GM23248 (cell line): ENCODE data around the gene ZNF536. TPM values are rescaled to one million over a fixed set of nuclear protein-coding genes. Genes with fewer than 3 reads are reported as not detected.

Source experiments
- DNase-seq: peaks from one replicate; pipeline ENCODE4 v3.0.0-alpha.2; 2015
- H2AFZ ChIP-seq: fragments of 200-600 bp; sonication (generic); 2 replicates; pipeline ENCODE4 v1.6.1; 2016; ENCODE audit warnings: antibody characterized with exemption
- H3F3A ChIP-seq: fragments of 200-600 bp; sonication (generic); 2 replicates; pipeline ENCODE4 v1.6.1; 2016; ENCODE audit warnings: mild to moderate bottlenecking, antibody characterized with exemption, mixed run types; ENCODE audit not compliant: insufficient read depth
- H3K27ac ChIP-seq: fragments of 200-600 bp; sonication (generic); 2 replicates; pipeline ENCODE4 v1.5.1; 2016; ENCODE audit warnings: mild to moderate bottlenecking
- H3K27me3 ChIP-seq: fragments of 200-600 bp; sonication (generic); replicated peaks from 2 replicates; pipeline ENCODE4 v1.6.1; 2016; ENCODE audit warnings: mild to moderate bottlenecking; ENCODE audit not compliant: insufficient read depth
- H3K36me3 ChIP-seq: fragments of 200-600 bp; sonication (generic); 2 replicates; pipeline ENCODE4 v1.6.1; 2016; ENCODE audit warnings: low read depth, mild to moderate bottlenecking
- H3K4me1 ChIP-seq: fragments of 200-600 bp; sonication (generic); 2 replicates; pipeline ENCODE4 v1.6.1; 2016; ENCODE audit warnings: mild to moderate bottlenecking; ENCODE audit not compliant: insufficient read depth
- H3K4me2 ChIP-seq: fragments of 200-600 bp; sonication (generic); one replicate; pipeline ENCODE4 v1.6.1; 2016; ENCODE audit warnings: mild to moderate bottlenecking; ENCODE audit not compliant: unreplicated experiment
- H3K4me3 ChIP-seq: fragments of 200-600 bp; sonication (generic); 2 replicates; pipeline ENCODE4 v1.5.1; 2016; ENCODE audit warnings: mild to moderate bottlenecking
- H3K79me2 ChIP-seq: fragments of 200-600 bp; sonication (generic); 2 replicates; pipeline ENCODE4 v1.6.1; 2016; ENCODE audit warnings: mild to moderate bottlenecking; ENCODE audit not compliant: insufficient read depth
- H3K9ac ChIP-seq: fragments of 200-600 bp; sonication (generic); 2 replicates; pipeline ENCODE4 v1.6.1; 2016; ENCODE audit warnings: mild to moderate bottlenecking
- H3K9me2 ChIP-seq: fragments of 200-600 bp; sonication (generic); 2 replicates; pipeline ENCODE4 v1.6.1; 2016; ENCODE audit warnings: mixed run types, mild to moderate bottlenecking, moderate library complexity; ENCODE audit not compliant: insufficient read depth
- H3K9me3 ChIP-seq: fragments of 200-600 bp; sonication (generic); one replicate; pipeline ENCODE4 v1.6.1; 2017; ENCODE audit warnings: low read depth
- H4K20me1 ChIP-seq: fragments of 200-600 bp; sonication (generic); 2 replicates; pipeline ENCODE4 v1.6.0; 2016; ENCODE audit not compliant: insufficient read depth
- EZH2 ChIP-seq: fragments of 200-600 bp; sonication (generic); IDR thresholded peaks from 2 replicates; pipeline ENCODE4 v1.6.1; 2018; ENCODE audit warnings: antibody characterized with exemption, mild to moderate bottlenecking; ENCODE audit not compliant: insufficient read depth, poor library complexity, severe bottlenecking
- EZH2phosphoT487 ChIP-seq: fragments of 200-600 bp; sonication (generic); IDR thresholded peaks from 2 replicates; pipeline ENCODE4 v1.6.1; 2018; ENCODE audit warnings: antibody characterized with exemption, moderate library complexity, mild to moderate bottlenecking, low read depth; ENCODE audit not compliant: insufficient read depth
- WGBS, 2 experiments: methylation state at CpG; one replicate each; pipeline ENCODE4 v1.1.6; 2015 to 2017; ENCODE audit warnings: low lambda C conversion rate in 2 of 2, low coverage in 1 of 2; ENCODE audit errors: missing lambda C conversion rate in 2 of 2; 5-methylcytosine and 5-hydroxymethylcytosine counted together
- in situ Hi-C: fragments of 300-500 bp; cut with MboI; formaldehyde crosslinking; loops from 2 replicates; pipeline ENCODE4 v1.15.0; 2020
- polyA plus RNA-seq: library from polyadenylated mRNA; unstranded; fragments of >200 nt; fragmentation: Nextera tagmentation; extraction: Ambion mirVana; gene quantifications from 2 replicates; pipeline ENCODE4 v1.2.1, GENCODE V29; 2016
- total RNA-seq: library from RNA; depleted of rRNA; stranded (reverse); fragments of >200 nt; shearing (Covaris generic); gene quantifications from 2 replicates; pipeline ENCODE4 v1.2.3, GENCODE V29; 2014

Gene ZNF536
- total and polyA plus RNA-seq, 2 experiments from 2014 or later = 0.35 to 0.43 TPM

- H3K9me3 ChIP-seq = no peaks in the 10 kb centered on the region
- H3K4me3 ChIP-seq = no peak overlapping the region
- H3K4me2 ChIP-seq = no peak overlapping the region
- H3K27me3 ChIP-seq = peaks cover 10% of the 10 kb centered on the region
- H3K36me3 ChIP-seq = no peaks in the 10 kb centered on the region
- DNase-seq = no peak
- no peaks in the 10 kb centered on the region for H4K20me1 ChIP-seq
- no peaks in the 10 kb centered on the region for H3K4me1 ChIP-seq
- 89 to 94% methylated on average over 15 of the region's 15 CpGs for WGBS, 2 experiments
- H3K79me2 ChIP-seq = no peaks in the 10 kb centered on the region
- no peak overlapping the region for H3K9ac ChIP-seq
- H3K27ac ChIP-seq = no peak overlapping the region
- H3K9me2 ChIP-seq = no peaks in the 10 kb centered on the region
- in situ Hi-C loops = no loop called here
- no peak for TF ChIP-seq EZH2phosphoT487
- TF ChIP-seq EZH2 = no peak
- no peak overlapping the region for H2AFZ ChIP-seq
- H3F3A ChIP-seq = no peaks in the 10 kb centered on the region
These were observed 4.7 kb downstream of the ZNF536 start for GRCh38 chr19:30376826-30377425.

- H3K79me2 ChIP-seq = no peaks in the 10 kb centered on the region
- WGBS, 2 experiments = 76 to 82% methylated on average over 4 of the region's 4 CpGs
- no peak for DNase-seq
- H3K4me1 ChIP-seq = no peaks in the 10 kb centered on the region
- no peak overlapping the region for H3K4me2 ChIP-seq
- no peak for TF ChIP-seq EZH2
- TF ChIP-seq EZH2phosphoT487 = no peak
- in situ Hi-C loops = no loop called here
- no peaks in the 10 kb centered on the region for H3K36me3 ChIP-seq
- H3F3A ChIP-seq = no peaks in the 10 kb centered on the region
- H4K20me1 ChIP-seq = no peaks in the 10 kb centered on the region
- H3K27me3 ChIP-seq = peaks cover 8% of the 10 kb centered on the region
- H3K9me2 ChIP-seq = no peaks in the 10 kb centered on the region
- H2AFZ ChIP-seq = no peak overlapping the region
- no peak overlapping the region for H3K27ac ChIP-seq
- H3K9ac ChIP-seq = no peak overlapping the region
- H3K9me3 ChIP-seq = no peaks in the 10 kb centered on the region
- no peak overlapping the region for H3K4me3 ChIP-seq
These were observed 6.5 kb downstream of the ZNF536 start for GRCh38 chr19:30378701-30379100.

- TF ChIP-seq EZH2 = no peak
- TF ChIP-seq EZH2phosphoT487 = no peak
- Histone ChIP-seq H3K27ac (no peak overlapping the region), H3K36me3 (no peaks in the 10 kb centered on the region), H3K4me2 (no peak overlapping the region), H3K9ac (no peak overlapping the region), H4K20me1 (no peaks in the 10 kb centered on the region), H3F3A (no peaks in the 10 kb centered on the region), H3K79me2 (no peaks in the 10 kb centered on the region), H3K4me1 (no peaks in the 10 kb centered on the region), H3K4me3 (no peak overlapping the region), H3K9me2 (no peaks in the 10 kb centered on the region), H3K27me3 (no peaks in the 10 kb centered on the region), H3K9me3 (no peaks in the 10 kb centered on the region), H2AFZ (no peak overlapping the region)
- 37 to 39% methylated on average over 14 of the region's 14 CpGs for WGBS, 2 experiments
- no peak for DNase-seq
- in situ Hi-C loops = no loop called here
These were observed 7.8 kb downstream of the ZNF536 start for GRCh38 chr19:30379841-30380610.

- 66 to 93% methylated on average over 4 of the region's 4 CpGs for WGBS, 2 experiments
- TF ChIP-seq EZH2 (no peak), EZH2phosphoT487 (no peak)
- Histone ChIP-seq H2AFZ (no peak overlapping the region), H4K20me1 (no peaks in the 10 kb centered on the region), H3K79me2 (no peaks in the 10 kb centered on the region), H3K36me3 (no peaks in the 10 kb centered on the region), H3K27me3 (no peaks in the 10 kb centered on the region), H3K9me2 (no peaks in the 10 kb centered on the region), H3K9me3 (no peaks in the 10 kb centered on the region), H3K27ac (no peak overlapping the region), H3F3A (no peaks in the 10 kb centered on the region), H3K4me2 (no peak overlapping the region), H3K9ac (no peak overlapping the region), H3K4me3 (no peak overlapping the region), H3K4me1 (no peaks in the 10 kb centered on the region)
- in situ Hi-C loops = no loop called here
- no peak for DNase-seq
These were observed 9.2 kb downstream of the ZNF536 start for GRCh38 chr19:30381366-30381765.
